Prostate gland (tissue), 2 donors: ENCODE results near the gene SLC49A3.

ENCODE experiments used
- POLR2A ChIP-seq: fragments of 450-650 bp; IDR thresholded peaks from one replicate; pipeline ENCODE4 v1.6.1; 2016; ENCODE audit warnings: antibody characterized with exemption, mild to moderate bottlenecking
- POLR2AphosphoS5 ChIP-seq: sonication (generic); formaldehyde crosslinking; IDR thresholded peaks from one replicate; pipeline ENCODE4 v1.6.1; 2017; ENCODE audit warnings: antibody characterized with exemption
- TF ChIP-seq, protein P1 (sequence below), 4 experiments: fragments of 200-600 bp in 2 of 4; fragments of 450-650 bp in 2 of 4; sonication (generic) in 2 of 4; IDR thresholded peaks; 1 replicate in 3 of 4; 2 replicates in 1 of 4; pipeline ENCODE4 v1.5.1; 2016 to 2019; ENCODE audit warnings: antibody characterized with exemption in 4 of 4, mild to moderate bottlenecking in 2 of 4, moderate library complexity in 2 of 4

- TF ChIP-seq, protein P1, sequence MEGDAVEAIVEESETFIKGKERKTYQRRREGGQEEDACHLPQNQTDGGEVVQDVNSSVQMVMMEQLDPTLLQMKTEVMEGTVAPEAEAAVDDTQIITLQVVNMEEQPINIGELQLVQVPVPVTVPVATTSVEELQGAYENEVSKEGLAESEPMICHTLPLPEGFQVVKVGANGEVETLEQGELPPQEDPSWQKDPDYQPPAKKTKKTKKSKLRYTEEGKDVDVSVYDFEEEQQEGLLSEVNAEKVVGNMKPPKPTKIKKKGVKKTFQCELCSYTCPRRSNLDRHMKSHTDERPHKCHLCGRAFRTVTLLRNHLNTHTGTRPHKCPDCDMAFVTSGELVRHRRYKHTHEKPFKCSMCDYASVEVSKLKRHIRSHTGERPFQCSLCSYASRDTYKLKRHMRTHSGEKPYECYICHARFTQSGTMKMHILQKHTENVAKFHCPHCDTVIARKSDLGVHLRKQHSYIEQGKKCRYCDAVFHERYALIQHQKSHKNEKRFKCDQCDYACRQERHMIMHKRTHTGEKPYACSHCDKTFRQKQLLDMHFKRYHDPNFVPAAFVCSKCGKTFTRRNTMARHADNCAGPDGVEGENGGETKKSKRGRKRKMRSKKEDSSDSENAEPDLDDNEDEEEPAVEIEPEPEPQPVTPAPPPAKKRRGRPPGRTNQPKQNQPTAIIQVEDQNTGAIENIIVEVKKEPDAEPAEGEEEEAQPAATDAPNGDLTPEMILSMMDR (IDR thresholded peaks at IDR 0.05), result no peak
- no peak for TF ChIP-seq POLR2A
- TF ChIP-seq POLR2AphosphoS5, result no peak
These were observed 37.7 kb downstream of the SLC49A3 start for GRCh38 chr4:650951-651883.
